Stimulated activated CD8-positive, alpha-beta memory T cell treated with anti-CD3 and anti-CD28 coated beads, Interleukin-12 subunit alpha, Interleukin-12 subunit beta, amount 100 ng/mL, for 24 hours (primary cell): ENCODE measurements around the gene CCDC28A.

Experiments
- DNase-seq: peaks from one replicate; pipeline ENCODE4 v3.0.0-alpha.2; 2020; ENCODE audit errors: extremely low read depth

CCDC28A gene

DNA sequence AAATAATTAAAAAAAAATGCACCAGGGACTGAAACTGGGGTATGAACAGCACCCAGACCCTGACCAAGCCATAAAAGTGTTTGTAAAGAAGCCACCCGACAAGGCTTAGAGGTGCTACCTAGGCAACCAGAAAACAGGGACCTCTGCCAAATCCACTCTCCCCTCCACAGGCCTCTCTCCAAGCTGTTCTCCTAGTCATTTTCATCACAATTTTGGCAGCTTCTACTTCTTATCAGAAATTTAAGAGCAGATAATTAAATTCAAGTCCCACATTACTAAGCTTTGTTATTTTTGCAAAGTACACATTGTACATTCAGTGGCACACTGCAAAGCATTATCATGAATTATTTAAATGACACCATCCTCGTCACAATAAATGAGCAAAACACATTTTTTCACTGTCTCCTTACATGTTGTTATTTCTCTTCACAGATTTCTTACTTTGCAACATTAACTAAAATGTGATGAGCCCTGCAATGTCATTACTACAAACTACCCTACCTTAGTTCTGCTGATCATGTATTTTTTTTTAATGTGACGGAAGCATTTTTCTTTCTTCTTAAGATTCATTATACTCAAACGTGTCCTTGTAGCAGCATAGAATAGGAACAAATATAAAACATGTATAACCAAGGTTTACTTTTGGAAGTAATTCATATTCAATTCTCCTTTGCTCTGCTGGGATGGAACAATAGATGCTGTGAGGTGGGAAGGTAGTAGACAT is 60.4 kb downstream of the CCDC28A start:
- no peak for DNase-seq

DNA sequence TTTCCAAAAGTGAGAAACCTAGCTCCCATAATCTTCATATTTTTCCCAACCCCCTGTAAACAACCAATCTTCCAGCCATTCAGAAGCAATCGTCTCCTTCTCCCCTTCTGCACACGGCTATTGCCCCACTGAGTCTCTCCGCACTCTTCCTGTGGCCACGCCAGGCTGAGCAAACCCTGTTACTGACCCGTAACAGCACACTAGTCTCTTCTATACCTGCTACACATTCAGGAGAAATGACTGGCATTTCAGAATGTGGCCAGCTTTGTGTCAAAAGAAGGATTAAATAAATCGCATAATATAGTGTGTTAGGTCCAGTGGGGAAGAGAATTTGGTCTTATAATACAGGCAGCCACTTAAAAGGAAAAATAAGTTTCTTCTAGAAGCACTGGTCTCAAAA is 63.7 kb downstream of the CCDC28A start:
- no peak for DNase-seq
